NCI-H2227 (cell line): Measurements from ENCODE around the gene DAB2IP.

Source experiments
- DNase-seq: peaks from one replicate; lab custom pipeline; 2025; ENCODE audit not compliant: unreplicated experiment; lab: John Stamatoyannopoulos, UW

The DAB2IP gene

DNA sequence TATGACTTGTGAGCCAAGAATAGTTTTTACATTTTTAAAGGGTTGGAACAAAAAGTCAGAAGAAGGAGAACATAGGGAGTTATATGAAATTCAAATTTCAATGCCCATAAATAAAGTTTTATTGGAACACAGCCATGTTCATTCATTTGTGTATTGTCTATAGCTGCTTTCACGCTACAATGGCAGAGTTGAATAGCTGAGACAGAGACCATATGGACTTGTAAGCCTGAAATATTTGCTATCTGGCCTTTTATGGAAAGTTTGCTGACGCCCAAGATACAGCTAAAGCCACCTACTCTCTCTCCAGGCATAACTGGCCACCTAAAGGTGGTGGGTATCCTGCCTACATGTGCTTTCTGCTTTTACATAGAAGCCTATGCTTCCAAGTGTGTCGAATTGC, 10.9 kb downstream of the DAB2IP start:
- no peak for DNase-seq

DNA sequence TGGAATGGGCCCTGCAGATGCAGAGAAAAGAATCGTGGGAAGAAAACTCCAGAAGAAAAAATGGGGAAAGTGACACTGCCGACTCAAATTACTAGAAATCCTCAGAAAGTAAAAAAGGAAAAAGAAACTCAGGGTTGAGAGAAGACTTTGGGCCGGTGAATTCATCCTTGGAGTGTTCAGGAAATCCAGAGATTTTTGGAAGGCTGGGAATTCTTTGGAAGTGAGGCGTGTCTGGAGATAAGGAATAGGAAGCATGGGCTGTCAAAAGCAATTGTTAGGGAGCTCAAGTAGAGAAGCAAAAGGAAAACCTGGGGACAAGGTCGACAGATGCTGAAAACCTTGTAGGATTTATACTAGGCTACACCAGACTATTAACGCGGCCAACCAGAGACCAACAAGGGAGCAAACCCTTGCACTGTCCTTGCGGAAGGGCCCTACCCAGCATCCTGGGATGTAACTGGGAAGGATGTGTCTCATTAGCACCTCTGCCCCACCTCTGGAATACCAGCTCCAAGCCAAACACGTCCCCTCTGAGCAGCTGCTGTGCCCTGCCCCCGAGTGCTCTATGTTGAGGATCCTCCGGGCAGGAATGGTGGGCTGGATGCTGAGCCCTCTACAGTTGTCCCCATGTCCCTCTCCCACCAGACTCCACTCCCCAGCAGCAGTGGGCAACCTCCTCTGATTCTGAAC, 11.6 kb downstream of the DAB2IP start:
- no peak for DNase-seq

DNA sequence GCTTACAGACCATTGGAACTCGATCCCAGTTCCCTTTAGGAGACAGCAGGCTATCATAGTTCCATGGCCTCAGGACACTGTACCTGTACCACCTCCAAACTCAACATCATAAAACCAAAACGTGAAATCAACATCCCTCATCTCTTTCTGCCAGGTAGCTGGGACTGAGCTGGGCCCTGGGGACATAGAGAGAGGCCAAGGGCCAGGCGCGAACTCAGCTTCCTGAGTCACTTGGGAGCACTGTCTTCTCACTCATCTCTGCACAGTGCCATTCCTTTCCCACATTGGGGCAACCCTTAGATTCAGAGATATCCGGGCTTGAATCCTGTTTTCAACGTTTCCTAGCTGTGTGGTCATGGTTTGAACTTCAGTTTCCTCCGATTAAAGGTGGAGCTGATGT, 12.2 kb downstream of the DAB2IP start:
- DNase-seq, result no peak

DNA sequence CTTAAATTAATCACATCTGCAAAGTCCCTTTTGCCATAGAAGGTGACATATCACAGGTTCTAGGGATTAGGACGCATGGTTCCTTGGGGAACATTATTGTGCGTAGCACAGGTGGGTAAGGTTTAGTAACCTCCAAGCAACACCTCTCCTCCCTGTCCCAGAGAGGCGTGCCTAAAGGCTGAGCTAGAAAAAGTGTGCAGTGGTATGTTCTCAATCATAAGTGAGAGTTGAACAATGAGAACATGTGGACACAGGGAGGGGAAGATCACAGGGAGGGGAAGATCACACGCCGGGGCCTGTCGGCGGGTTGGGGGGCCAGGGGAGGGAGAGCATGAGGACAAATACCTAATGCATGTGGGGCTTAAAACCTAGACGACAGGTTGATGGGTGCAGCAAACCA, 14.9 kb downstream of the DAB2IP start:
- no peak for DNase-seq

DNA sequence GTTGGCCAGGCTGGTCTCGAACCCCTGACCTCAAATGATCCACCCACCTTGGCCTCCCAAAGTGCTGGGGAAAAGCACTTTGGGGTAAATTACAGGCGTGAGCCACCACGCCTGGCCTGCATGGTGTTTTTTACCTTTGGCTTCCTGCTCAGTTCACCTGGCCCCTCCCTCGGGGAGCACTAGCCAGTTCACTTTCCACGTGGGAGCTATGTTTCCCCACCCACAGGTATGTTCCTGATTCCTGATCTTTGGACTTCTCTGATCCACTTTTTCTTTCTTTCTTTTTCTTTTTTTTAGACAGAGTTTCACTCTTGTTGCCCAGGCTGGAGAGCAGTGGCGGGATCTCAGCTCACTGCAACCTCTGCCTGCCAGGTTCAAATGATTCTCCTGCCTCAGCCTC, 15.8 kb downstream of the DAB2IP start:
- no peak for DNase-seq

DNA sequence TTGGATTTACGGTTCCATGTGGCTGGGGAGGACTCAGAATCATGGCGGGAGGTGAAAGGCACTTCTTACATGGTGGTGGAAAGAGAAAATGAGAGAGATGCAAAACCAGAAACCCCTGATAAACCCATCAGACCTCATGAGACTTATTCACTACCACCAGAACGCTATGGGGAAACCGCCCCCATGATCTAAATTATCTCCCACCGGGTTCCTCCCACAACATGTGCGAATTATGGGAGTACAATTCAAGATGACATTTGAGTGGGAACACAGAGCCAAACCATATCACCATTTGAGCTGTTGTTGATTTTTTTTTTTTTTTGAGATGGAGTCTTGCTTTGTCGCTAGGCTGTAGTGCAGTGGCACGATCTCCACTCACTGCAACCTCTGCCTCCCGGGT, 16.5 kb downstream of the DAB2IP start:
- no peak for DNase-seq

DNA sequence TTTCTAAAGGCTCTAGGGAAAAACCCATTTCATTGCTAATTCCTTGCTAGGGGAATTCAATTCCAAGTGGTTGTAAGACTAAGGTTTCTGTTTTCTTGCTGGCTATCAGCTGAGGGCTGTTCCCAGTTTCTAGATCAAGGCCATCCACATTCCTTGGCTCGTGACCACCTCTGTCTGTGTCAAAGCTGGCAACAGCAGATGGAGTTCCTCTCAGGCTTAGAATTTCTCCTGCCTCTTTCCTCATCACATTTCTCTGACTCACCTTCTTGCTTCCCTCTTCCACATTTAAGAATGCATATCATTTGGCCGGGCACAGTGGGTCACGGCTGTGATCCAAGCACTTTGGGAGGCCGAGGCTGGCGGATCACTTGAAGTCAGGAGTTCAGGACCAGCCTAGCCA, 19.0 kb downstream of the DAB2IP start:
- no peak for DNase-seq

DNA sequence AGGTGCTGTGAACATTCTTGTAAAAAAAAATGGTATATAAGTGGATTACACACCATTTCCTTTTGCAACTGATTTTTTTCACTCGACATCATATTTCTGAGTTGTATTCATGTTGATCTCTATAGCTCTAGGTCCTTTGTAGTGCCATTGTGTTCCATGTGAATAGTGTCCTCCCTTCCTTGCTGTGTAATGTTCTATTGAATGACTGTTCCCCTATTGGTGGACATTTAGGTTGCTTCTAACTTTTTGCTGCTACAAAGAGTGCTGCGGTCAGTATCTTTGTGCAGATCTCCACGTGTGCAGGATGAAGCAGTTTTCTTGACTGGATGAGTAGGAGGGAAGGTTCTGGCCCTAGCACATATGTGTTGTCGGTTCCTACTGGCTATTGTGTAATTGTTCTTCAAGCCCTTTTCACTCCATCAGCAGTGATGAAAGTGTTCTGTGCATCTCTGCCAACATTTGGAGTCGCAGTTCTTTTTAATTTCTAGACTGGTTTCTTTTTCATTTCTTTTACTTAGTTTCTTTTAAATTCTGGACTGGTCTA, 20.2 kb downstream of the DAB2IP start:
- no peak for DNase-seq

DNA sequence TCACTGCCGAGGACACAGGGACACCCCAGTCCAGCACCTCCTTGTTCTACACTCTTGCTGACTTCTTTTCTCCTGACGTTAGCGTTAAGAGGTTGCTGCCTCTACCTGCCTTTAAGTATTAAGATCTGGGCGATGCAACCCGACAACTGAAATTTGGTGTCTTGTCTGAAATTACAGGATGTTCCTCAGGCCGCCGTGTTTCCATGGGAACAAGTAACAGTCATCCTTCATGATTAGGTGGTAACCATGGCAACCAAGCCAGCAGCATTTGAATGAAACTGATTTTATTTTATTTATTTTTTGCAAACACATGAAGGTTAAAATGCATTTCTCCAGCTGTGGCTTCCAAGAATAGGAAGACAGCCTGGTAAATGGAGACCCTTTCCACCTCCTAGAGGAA, 20.8 kb downstream of the DAB2IP start:
- DNase-seq, result peak; percentile 31

DNA sequence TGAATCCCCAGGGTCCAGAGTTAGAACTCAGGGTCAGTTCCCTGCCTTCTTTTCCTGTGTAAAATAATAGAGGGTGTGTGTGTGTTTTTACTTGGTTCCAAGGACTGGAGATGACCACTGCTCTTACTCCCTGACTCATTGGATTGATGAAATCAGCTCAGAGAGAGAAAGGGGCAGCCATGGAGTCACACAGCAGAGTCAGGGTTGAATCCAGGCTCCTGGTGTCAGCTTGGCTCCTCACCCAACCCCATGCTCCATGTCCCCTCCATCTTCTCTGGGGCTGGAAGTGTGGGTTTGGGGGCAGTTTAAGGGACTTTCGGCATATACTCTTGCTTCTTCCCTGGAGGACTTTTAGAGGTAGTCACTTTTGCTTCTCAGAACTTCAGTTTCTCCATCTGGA, 21.6 kb downstream of the DAB2IP start:
- DNase-seq, result no peak

DNA sequence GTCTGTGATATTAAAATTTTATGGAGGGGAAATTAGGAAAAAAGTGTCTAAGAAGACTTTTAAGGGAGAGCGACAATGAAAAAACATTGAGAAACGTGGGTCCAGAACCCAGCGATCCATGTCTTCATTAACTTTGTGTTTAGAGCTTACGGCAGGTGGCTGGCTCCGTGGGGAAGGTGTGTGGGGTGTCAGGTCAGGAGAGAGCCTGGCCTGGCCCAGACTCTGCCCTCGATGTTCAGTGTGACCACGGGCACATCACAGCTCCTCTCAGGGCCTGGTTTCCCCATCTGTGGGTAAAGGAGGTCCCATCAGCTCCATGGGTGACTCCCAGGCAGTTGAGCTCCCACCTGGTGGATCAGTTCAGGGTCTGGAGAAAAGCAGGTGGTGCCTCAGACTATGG, 22.1 kb downstream of the DAB2IP start:
- no peak for DNase-seq

DNA sequence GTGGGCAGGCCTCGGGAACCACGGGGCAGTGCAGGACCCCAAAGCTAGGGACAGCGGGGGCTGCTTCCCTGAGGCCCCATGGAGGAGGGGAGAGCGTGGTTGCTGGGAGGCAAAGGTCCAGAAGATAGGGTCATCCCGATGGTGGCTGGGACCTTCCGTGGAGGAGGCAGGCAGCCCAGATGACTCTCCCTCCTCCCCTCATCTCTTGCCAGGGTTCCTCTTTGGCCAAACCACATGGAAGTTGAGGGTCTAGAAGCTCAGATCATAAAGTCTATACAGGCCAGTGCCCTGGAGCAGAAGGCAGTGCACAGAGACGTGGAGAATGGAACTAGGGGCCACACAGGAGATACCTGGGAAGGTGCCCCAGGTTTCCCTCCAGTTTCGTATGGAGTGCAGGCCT, 22.6 kb downstream of the DAB2IP start:
- DNase-seq, result no peak

DNA sequence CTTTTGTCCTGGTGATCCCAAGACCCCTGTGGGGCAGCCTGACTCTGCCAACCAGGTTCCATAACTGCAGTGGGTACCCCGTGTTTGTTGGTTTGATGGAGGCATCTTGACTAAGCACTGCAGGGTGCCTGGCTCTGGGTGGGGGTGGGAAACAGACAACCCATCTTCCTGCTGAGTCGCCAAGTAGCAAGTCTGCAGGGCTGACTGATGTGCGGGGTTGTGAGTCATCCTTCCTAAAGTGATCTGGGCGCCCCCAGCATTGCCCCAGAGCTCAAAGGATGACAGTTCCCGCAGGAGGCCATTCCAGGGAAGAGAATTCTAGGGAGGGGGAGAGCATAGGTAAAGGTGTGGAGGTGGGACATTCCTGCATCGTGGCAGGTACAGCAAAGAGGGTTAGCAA, 23.5 kb downstream of the DAB2IP start:
- no peak for DNase-seq

DNA sequence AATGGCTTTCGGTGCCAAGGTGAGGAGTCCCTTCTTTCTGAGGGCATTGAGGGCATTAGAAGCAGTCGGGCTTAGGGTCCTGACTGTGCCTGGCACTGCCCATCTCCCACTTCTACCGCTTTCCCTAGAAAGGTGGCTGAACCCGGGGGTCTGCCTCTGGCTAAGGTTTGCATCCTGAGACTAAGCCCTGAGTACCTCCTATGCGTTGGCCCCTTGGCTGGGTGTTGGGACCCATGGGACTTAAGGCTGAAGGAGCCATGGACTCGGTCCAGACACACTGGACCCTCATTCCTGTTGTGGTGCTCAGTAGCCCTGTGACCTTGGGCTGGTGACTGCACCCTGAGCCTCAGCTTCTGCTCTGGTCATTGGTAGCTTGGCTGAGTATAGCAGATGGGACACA, 23.9 kb downstream of the DAB2IP start:
- no peak for DNase-seq

DNA sequence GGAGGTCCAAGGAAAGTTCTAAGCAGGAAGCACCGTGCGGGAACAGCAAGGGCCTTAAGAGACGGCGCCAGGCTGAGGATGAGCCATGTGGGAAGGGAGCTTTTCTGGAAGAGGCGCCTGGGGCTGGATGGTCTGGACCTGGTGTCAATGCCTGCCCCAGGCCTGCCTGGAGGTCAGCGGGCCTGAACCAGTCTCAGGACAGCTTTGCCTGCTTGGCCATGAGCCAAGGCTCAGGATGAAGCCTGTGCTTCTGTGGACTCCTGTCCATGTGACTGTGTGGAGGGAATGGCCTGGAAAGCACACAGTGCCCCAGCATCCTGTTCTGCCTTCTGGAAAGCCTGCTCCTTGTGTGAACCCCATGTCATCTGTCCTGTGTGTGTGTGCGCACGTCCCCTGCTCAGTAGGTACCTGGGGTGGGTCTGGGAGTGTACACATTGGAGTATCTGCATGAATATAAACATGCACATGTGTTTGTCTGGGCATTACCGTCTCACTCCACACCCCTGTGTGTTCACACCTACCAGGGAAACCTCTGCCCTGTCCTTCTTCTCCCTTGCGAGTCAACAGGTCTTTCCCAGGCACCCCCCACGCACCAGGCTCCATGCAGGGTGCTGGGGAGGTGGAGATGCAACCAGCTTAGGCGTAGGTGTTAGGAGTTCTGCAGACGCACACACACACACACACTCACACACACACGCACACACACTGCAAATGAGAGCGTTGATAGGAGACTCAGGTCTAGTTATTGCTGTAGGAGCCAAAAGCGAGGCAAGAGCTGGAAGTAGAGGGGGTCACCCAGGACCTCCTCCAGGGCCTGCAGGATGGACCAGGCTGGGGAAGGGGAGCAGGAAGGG, 24.8 kb downstream of the DAB2IP start:
- no peak for DNase-seq

DNA sequence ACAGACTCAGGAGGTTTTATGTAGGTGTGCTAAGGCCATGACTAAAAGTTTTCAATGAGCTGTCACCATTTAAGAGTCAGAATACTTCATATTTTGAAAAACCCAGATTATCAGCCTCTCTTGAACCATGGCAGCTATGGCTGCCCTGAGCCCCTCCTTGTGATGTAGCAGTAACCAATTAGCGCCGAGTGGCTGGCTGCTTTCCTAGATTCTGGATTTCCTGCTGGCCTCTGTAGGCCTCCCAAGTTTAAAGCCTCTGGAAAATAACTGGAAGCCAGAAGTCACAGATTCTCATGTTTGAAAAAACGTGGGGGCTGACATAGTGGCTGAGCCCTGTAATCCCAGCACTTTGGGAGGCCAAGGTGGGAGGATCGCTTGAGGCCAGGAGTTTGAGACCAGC, 25.5 kb downstream of the DAB2IP start:
- DNase-seq, result no peak

DNA sequence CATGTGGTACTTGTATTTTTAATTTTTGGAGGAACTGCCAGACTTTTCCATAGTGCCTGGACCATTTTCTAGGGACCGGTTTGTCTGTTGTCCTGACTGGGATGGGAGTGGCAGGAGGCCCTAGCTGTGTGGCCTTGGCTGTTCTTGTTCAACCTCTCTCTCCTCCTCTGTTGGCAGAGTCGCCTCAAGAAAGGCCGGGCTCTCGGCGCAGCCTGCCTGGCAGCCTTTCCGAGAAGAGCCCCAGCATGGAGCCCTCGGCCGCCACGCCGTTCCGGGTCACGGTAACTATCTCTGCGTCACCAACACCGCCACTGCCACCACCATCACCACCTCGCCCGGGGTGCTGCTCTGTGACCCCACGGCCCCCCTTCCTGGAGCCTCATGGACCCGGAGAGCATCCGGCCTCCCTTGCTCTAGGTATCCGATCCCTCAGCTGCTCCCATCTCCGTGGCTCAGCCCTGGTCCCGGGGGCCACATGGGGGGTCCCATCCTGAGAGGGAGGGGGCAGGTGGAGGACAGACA, 27.1 kb downstream of the DAB2IP start:
- no peak for DNase-seq

DNA sequence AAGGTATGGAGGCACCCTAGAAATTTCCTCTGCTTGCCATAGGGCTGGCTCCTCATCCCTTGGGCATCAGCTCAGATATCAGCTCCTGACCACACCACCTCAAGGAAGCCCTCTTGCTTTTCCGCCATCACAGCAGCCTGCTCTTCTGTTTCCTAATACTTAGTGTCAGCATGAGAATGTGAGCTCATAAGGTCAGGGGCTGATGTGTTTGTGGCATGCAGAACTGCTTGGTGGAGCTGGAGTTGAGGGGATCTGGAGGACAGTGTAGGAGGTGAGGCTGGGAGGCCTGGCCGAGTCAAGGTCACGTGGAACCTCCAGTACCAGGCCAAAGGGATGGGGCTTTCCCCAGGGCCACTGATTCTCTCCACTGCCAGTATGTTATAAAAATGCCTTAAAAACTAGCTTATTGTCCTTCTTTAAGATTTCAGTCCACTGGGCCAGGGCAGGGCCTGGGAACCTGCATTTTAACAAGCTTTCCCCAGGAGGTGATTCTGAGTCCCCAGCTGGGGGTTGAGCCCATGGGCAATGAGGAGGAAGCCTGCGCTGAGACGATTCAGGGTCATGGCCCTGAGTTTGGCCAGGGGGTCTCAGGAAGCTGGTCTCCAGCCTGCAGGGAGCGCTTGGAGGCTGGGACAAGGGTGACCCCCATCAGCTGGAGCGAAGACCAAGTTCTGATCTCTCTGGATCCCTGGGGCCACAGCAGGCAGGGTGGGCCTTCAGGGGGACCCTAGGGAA, 28.6 kb downstream of the DAB2IP start:
- no peak for DNase-seq

DNA sequence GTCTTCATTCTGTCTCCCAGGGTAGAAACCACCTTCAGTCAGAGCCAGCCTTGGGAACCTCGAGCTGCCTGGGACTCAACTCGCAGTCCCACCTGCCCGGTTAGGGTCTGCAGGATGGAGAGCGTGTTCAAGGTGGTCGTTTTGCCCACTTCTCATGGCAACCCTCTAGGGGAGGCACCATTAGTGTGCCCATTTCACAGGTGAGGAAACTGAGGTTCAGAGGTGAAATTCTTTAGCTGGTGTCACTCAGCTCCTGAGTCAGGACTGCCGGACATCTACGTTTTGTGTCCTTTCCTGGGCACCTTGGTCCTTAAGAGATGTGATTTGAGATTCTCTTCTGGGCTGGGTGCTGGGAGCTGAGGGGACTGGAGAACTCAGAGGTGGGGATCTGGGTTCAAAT, 30.0 kb downstream of the DAB2IP start:
- no peak for DNase-seq

DNA sequence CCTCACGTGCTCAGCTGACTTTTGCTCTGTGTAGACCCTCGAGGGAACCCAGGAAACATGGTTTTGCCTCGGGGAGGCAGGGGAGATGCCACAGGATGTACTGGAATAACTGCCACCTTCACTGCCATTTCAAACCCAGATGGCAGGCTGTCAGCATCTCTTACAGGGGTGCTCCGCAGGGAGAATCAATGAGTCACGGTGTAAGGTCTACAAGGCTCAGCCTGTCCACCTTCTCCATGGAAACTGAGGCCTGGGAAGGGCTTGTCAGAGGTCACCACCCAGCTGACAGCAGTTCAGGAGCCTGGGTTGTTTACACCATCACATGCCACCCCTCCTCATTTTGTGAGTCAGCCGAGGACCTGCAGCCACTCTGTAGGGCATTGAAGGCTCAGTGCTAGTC, 30.8 kb downstream of the DAB2IP start:
- no peak for DNase-seq

DNA sequence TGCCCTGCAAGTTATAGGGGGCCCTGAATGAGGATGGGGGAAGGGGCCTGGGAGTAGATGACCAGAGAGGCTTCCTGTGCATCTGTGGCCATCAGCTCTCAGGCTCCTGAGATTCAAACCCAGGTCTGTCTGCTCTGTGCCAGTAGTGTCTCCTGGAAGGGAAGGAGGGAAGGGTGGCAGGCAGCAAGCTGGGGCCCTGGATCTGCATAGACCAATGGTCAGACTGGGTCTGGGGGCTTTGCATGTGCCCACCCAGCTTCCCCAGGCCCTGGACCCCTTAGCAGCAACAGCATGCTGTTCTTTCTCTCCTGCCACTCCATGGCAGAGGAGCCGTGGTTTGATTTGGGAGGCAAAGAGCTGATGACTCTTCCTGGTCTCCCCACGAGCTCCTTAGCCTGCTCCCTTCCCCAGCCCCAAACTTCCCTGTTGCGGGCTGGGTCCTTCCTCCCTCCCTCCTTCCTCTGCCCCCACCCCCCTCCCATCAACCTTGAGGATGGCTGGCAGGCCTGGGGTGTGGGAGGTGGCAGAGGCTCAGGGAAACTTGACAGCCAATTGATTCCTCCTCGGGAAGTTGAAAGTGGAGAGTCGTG, 31.6 kb downstream of the DAB2IP start:
- no peak for DNase-seq
